ENCODE results near the gene FANCG. TPM values are rescaled to one million over a fixed set of nuclear protein-coding genes. Genes with fewer than 3 reads are reported as not detected.
A peak's percentile ranks its signal among the peaks of the same experiment; 100 is the strongest.

Gene FANCG
- total and polyA plus RNA-seq, 2 of the 8 experiments (the other 6 are each of a cell fraction or from before 2014, with no cell fraction given) = 66.6 to 87.1 TPM

GRCh38 chr9:35078066-35078465 lies 1.7 kb downstream of the FANCG start:
- 82% methylated on average over 4 of the region's 4 CpGs; no CpG with 5 or more reads in 1 of the 2 experiments for WGBS, 2 experiments (ENCODE audit: extremely low coverage in 1 of 2, insufficient coverage in 1 of 2, insufficient read length in 1 of 2, insufficient replicate concordance in 2 of 2, low coverage in 1 of 2, low lambda C conversion rate in 2 of 2, missing lambda C conversion rate in 1 of 2)
- no peak overlapping the region for H2BK20ac ChIP-seq (ENCODE audit: low read length)
- H4K91ac ChIP-seq (replicated peaks; ENCODE audit: insufficient read length, low read length) = no peak overlapping the region
- TF ChIP-seq POU5F1 (IDR thresholded peaks at IDR 0.05; ENCODE audit: low read depth, low read length) = no peak
- no peak for TF ChIP-seq BACH1 (IDR thresholded peaks at IDR 0.05; ENCODE audit: low read length)
- TF ChIP-seq CREB1 (IDR thresholded peaks at IDR 0.05) = no peak
- TF ChIP-seq EZH2 (IDR thresholded peaks at IDR 0.05; ENCODE audit: low read depth, low read length, severe bottlenecking) = no peak
- no peak for TF ChIP-seq RFX5 (IDR thresholded peaks at IDR 0.05; ENCODE audit: borderline replicate concordance, low read depth, low read length)
- TF ChIP-seq EP300 (IDR thresholded peaks at IDR 0.05; ENCODE audit: borderline replicate concordance in 1 of 2, low read depth in 2 of 2, low read length in 2 of 2) = no peak
- TF ChIP-seq KDM5A (IDR thresholded peaks at IDR 0.05; ENCODE audit: low read length) = no peak
- no peak for TF ChIP-seq RXRA (IDR thresholded peaks at IDR 0.05; ENCODE audit: insufficient read depth, low read depth, low read length)
- no peak for TF ChIP-seq CHD2 (IDR thresholded peaks at IDR 0.05; ENCODE audit: low read length)
- no peak for TF ChIP-seq YY1 (IDR thresholded peaks at IDR 0.05; ENCODE audit: low read depth, low read length)
- TF ChIP-seq SUZ12 (IDR thresholded peaks at IDR 0.05; ENCODE audit: low read length) = no peak
- no peak for TF ChIP-seq MAX (IDR thresholded peaks at IDR 0.05)
- peaks cover 8 to 25% of the 10 kb centered on the region in 2 experiments for H3K79me2 ChIP-seq (ENCODE audit: control insufficient read depth in 1 of 2, insufficient read depth in 2 of 2, low read length in 2 of 2)
- H2BK15ac ChIP-seq (ENCODE audit: low read length) = no peak overlapping the region
- no peak overlapping the region for H3K27ac ChIP-seq (ENCODE audit: low read depth, low read length)
- no peak overlapping the region for H3K23ac ChIP-seq (ENCODE audit: insufficient read length)
- H3K36me3 ChIP-seq (ENCODE audit: control insufficient read depth in 2 of 4, insufficient read depth in 4 of 4, low read length in 3 of 4) = peaks cover 19 to 42% (median 36%) of the 10 kb centered on the region in 4 experiments
- H3K9ac ChIP-seq (replicated peaks in 1 of 4; ENCODE audit: extremely low read depth in 1 of 4, low read depth in 3 of 4, low read length in 3 of 4) = peak overlapping the region in 2 of 4 experiments; percentile 34 to 92; a peak in 2 of 7 replicates
- H4K20me1 ChIP-seq (replicated peaks in 1 of 2; ENCODE audit: control insufficient read depth in 1 of 2, insufficient read depth in 2 of 2, low read length in 2 of 2) = no peaks in the 10 kb centered on the region
- no peaks in the 10 kb centered on the region for H3K9me3 ChIP-seq (ENCODE audit: insufficient read depth in 2 of 2, low read depth in 1 of 2, low read length in 1 of 2)
- no peak overlapping the region for H2BK120ac ChIP-seq (replicated peaks; ENCODE audit: low read depth, low read length)
- no peaks in the 10 kb centered on the region for H3K27me3 ChIP-seq (replicated peaks in 1 of 4; ENCODE audit: control insufficient read depth in 3 of 4, extremely low read depth in 1 of 4, insufficient read depth in 3 of 4, low read length in 3 of 4)
- no peak overlapping the region for H2BK5ac ChIP-seq (ENCODE audit: low read depth, low read length)
- no peak overlapping the region for H3K18ac ChIP-seq (ENCODE audit: extremely low read depth, low read length)
- H4K8ac ChIP-seq (ENCODE audit: extremely low read depth, insufficient read depth, low read length) = no peak overlapping the region
- H3K4me2 ChIP-seq (ENCODE audit: insufficient read depth in 1 of 2, low read depth in 2 of 2, low read length in 2 of 2) = peak overlapping the region; percentile 83 to 99
- peaks cover 8% of the 10 kb centered on the region for H3K79me1 ChIP-seq (ENCODE audit: low read depth, low read length)
- no peak overlapping the region for H3K4ac ChIP-seq (replicated peaks; ENCODE audit: insufficient read length, low read depth, low read length)
- no peak overlapping the region for H2BK12ac ChIP-seq (ENCODE audit: low read depth, low read length)
- no peak overlapping the region for H2AK5ac ChIP-seq (ENCODE audit: low read depth, low read length)
- peaks cover 0 to 13% (median 5%) of the 10 kb centered on the region in 4 experiments; a peak in 4 of 7 replicates for H3K4me1 ChIP-seq (replicated peaks in 1 of 4; ENCODE audit: control insufficient read depth in 3 of 4, insufficient read depth in 4 of 4, low read length in 3 of 4)
- no peak overlapping the region for H3K14ac ChIP-seq (ENCODE audit: insufficient read length)
- FAIRE-seq = no peak
- ChIA-PET CTCF (ENCODE audit: partially characterized antibody) (interaction anchor here (0.6 to 6.7 kb wide), 7 partner anchors 13 to 328 kb away, joined by 3 to 46 read pairs (median 4); partner anchors contain the start of genes DNAJB5 and PIGO), POLR2A (ENCODE audit: partially characterized antibody) (interaction anchor here (1.1 to 17.6 kb wide), 3 partner anchors 9 to 36 kb away, joined by 4 to 440 read pairs (median 85); partner anchors contain the start of genes PIGO, STOML2 and VCP)
- no peak overlapping the region for H4K5ac ChIP-seq (ENCODE audit: insufficient read length, low read depth, low read length)
- H2AFZ ChIP-seq (ENCODE audit: low read length) = no peak overlapping the region
- H3K23me2 ChIP-seq (ENCODE audit: low read depth, low read length) = peaks cover 13% of the 10 kb centered on the region
- peak overlapping the region in 3 of 4 experiments; percentile 72 to 92 (median 83); a peak in 6 of 8 replicates for H3K4me3 ChIP-seq (ENCODE audit: extremely low read depth in 1 of 4, insufficient read depth in 2 of 4, low read depth in 3 of 4, low read length in 4 of 4)
- no peak overlapping the region for H3K56ac ChIP-seq (replicated peaks; ENCODE audit: insufficient read length, low read depth, low read length)
- DNase-seq (ENCODE audit: low read depth in 1 of 2, low spot score in 2 of 2) = no peak

Data from H1 (cell line).